ENCODE data around the gene CLSTN2. TPM values are rescaled to one million over a fixed set of nuclear protein-coding genes. Genes with fewer than 3 reads are reported as not detected.

The CLSTN2 gene
- total and polyA plus RNA-seq, 4 donors, result 0.09 to 2.2 (median 0.55) TPM

- no peak for DNase-seq (ENCODE audit: low spot score)
- TF ChIP-seq REST (IDR thresholded peaks at IDR 0.05), result no peak
- no peak for TF ChIP-seq FOXA2 (IDR thresholded peaks at IDR 0.05)
- 88% methylated on average over 2 of the region's 2 CpGs for WGBS
- H3K27ac ChIP-seq (ENCODE audit: low read depth in 1 of 2, low read length in 2 of 2), result no peak overlapping the region
- no peaks in the 10 kb centered on the region for H3K4me1 ChIP-seq (ENCODE audit: control insufficient read depth in 4 of 4, insufficient read depth in 4 of 4, low read length in 3 of 4)
- no peak overlapping the region for H3K9ac ChIP-seq (ENCODE audit: low read depth in 1 of 2, low read length in 2 of 2)
- H3K36me3 ChIP-seq (ENCODE audit: control insufficient read depth in 4 of 4, insufficient read depth in 3 of 4, low read depth in 1 of 4, low read length in 3 of 4), result no peaks in the 10 kb centered on the region
- H3K27me3 ChIP-seq (ENCODE audit: control insufficient read depth in 4 of 4, insufficient read depth in 4 of 4, low read length in 3 of 4), result peaks cover 0 to 5% (median 0%) of the 10 kb centered on the region in 4 donors
- H3K9me3 ChIP-seq (ENCODE audit: control insufficient read depth in 4 of 4, low read length in 3 of 4), result peaks cover 0 to 1% (median 0%) of the 10 kb centered on the region in 4 donors
- no peak overlapping the region for H3K4me3 ChIP-seq (ENCODE audit: low read depth in 1 of 3, low read length in 3 of 3)
Measured at GRCh38 chr3:140163159-140163763, 228.3 kb downstream of the CLSTN2 start.

GRCh38 chr3:140164156-140164555 lies 229.2 kb downstream of the CLSTN2 start:
- no peak overlapping the region for H3K9ac ChIP-seq (ENCODE audit: low read depth in 1 of 2, low read length in 2 of 2)
- 69% methylated on average over 2 of the region's 2 CpGs for WGBS

GRCh38 chr3:140164922-140165590 lies 230.1 kb downstream of the CLSTN2 start:
- no peak overlapping the region for H3K9ac ChIP-seq (ENCODE audit: low read depth in 1 of 2, low read length in 2 of 2)
- TF ChIP-seq HNF4G (IDR thresholded peaks at IDR 0.05) (no peak), RXRA (IDR thresholded peaks at IDR 0.05) (no peak), FOXA1 (IDR thresholded peaks at IDR 0.05) (no peak), RAD21 (IDR thresholded peaks at IDR 0.05) (no peak), ZBTB33 (IDR thresholded peaks at IDR 0.05) (no peak), ATF3 (IDR thresholded peaks at IDR 0.05) (no peak), JUND (IDR thresholded peaks at IDR 0.05) (no peak)
- no peak for DNase-seq (ENCODE audit: low spot score)
- peaks cover 0 to 5% (median 0%) of the 10 kb centered on the region in 4 donors for H3K27me3 ChIP-seq (ENCODE audit: control insufficient read depth in 4 of 4, insufficient read depth in 4 of 4, low read length in 3 of 4)
- H3K4me3 ChIP-seq (ENCODE audit: low read depth in 1 of 3, low read length in 3 of 3), result no peak overlapping the region
- WGBS, result 83% methylated on average over 7 of the region's 7 CpGs
- H3K36me3 ChIP-seq (ENCODE audit: control insufficient read depth in 4 of 4, insufficient read depth in 3 of 4, low read depth in 1 of 4, low read length in 3 of 4), result no peaks in the 10 kb centered on the region
- H3K9me3 ChIP-seq (ENCODE audit: control insufficient read depth in 4 of 4, low read length in 3 of 4), result no peaks in the 10 kb centered on the region
- H3K27ac ChIP-seq (ENCODE audit: low read depth in 1 of 2, low read length in 2 of 2), result no peak overlapping the region
- no peaks in the 10 kb centered on the region for H3K4me1 ChIP-seq (ENCODE audit: control insufficient read depth in 4 of 4, insufficient read depth in 4 of 4, low read length in 3 of 4)

More at GRCh38 chr3:140164156-140164555, 229.2 kb downstream of the CLSTN2 start:
- DNase-seq (ENCODE audit: low spot score), result no peak
- TF ChIP-seq RAD21 (IDR thresholded peaks at IDR 0.05) (no peak), GABPA (IDR thresholded peaks at IDR 0.05 in 1 of 2, conservative IDR thresholded peaks at IDR 0.05 in 1 of 2) (no peak), EGR1 (IDR thresholded peaks at IDR 0.05; ENCODE audit: low read depth in 2 of 2) (no peak), ZBTB33 (IDR thresholded peaks at IDR 0.05) (no peak)
- H3K27me3 ChIP-seq (ENCODE audit: control insufficient read depth in 4 of 4, insufficient read depth in 4 of 4, low read length in 3 of 4), result peaks cover 0 to 5% (median 0%) of the 10 kb centered on the region in 4 donors
- H3K9me3 ChIP-seq (ENCODE audit: control insufficient read depth in 4 of 4, low read length in 3 of 4), result no peaks in the 10 kb centered on the region
- H3K4me1 ChIP-seq (ENCODE audit: control insufficient read depth in 4 of 4, insufficient read depth in 4 of 4, low read length in 3 of 4), result no peaks in the 10 kb centered on the region
- H3K36me3 ChIP-seq (ENCODE audit: control insufficient read depth in 4 of 4, insufficient read depth in 3 of 4, low read depth in 1 of 4, low read length in 3 of 4), result no peaks in the 10 kb centered on the region
- H3K4me3 ChIP-seq (ENCODE audit: low read depth in 1 of 3, low read length in 3 of 3), result no peak overlapping the region
- no peak overlapping the region for H3K27ac ChIP-seq (ENCODE audit: low read depth in 1 of 2, low read length in 2 of 2)
